Fibroblast of lung (primary cell): ENCODE data around the gene CASP4.

Experiments used
- EZH2 ChIP-seq: IDR thresholded peaks from 2 replicates; pipeline ENCODE4 v1.5.1; 2012; ENCODE audit warnings: low read length, control low read depth, mild to moderate bottlenecking; ENCODE audit errors: missing control alignments
- TF ChIP-seq, protein P1 (sequence below), 2 donors: IDR thresholded peaks in 1 of 2; conservative IDR thresholded peaks in 1 of 2; 1 replicate in 1 of 2; 2 replicates in 1 of 2; pipeline ENCODE4 v1.5.1; 2011 to 2012; ENCODE audit warnings: low read length in 2 of 2, control low read depth in 1 of 2, inconsistent platforms in 1 of 2, low read depth in 1 of 2, mild to moderate bottlenecking in 1 of 2

- TF ChIP-seq, protein P1, sequence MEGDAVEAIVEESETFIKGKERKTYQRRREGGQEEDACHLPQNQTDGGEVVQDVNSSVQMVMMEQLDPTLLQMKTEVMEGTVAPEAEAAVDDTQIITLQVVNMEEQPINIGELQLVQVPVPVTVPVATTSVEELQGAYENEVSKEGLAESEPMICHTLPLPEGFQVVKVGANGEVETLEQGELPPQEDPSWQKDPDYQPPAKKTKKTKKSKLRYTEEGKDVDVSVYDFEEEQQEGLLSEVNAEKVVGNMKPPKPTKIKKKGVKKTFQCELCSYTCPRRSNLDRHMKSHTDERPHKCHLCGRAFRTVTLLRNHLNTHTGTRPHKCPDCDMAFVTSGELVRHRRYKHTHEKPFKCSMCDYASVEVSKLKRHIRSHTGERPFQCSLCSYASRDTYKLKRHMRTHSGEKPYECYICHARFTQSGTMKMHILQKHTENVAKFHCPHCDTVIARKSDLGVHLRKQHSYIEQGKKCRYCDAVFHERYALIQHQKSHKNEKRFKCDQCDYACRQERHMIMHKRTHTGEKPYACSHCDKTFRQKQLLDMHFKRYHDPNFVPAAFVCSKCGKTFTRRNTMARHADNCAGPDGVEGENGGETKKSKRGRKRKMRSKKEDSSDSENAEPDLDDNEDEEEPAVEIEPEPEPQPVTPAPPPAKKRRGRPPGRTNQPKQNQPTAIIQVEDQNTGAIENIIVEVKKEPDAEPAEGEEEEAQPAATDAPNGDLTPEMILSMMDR (conservative IDR thresholded peaks at IDR 0.05 in 1 of 2, IDR thresholded peaks at IDR 0.05 in 1 of 2; ENCODE audit: low read depth in 1 of 2, low read length in 2 of 2) = no peak
- no peak for TF ChIP-seq EZH2
These were observed 742 bp upstream of the CASP4 start for GRCh38 chr11:104968856-104969776.
